NOMO-1 treated with dmso at 0.1 percent for 144 hours (cell line): ENCODE data around the gene MITD1.
"Not testable (repeated sequence)": the region's sequence is repeated elsewhere in the genome, so short reads cannot be mapped to it uniquely, and the experiment has no call there.

Experiments
- DNase-seq: peaks from one replicate; lab custom pipeline; 2025; ENCODE audit not compliant: unreplicated experiment; lab: John Stamatoyannopoulos, UW

MITD1 gene

GRCh38 chr2:99180755-99181623 lies at the start of gene MITD1, which contains the start of gene MRPL30:
TSS of gene MITD1 (minus strand) at chr2:99181058. CDS start at chr2:99180981, 77 bp downstream.
TSS of gene MRPL30 (plus strand) at chr2:99181184. CDS start at chr2:99186204, 5,020 bp downstream.
- DNase-seq = peak; percentile 89

- DNase-seq = no peak
Measured at GRCh38 chr2:99217929-99218501, 37.2 kb upstream of the MITD1 start.

GRCh38 chr2:99216096-99216495 lies 35.2 kb upstream of the MITD1 start:
- DNase-seq = no peak

- DNase-seq = no peak
Measured at GRCh38 chr2:99205491-99205890, 24.6 kb upstream of the MITD1 start.

- no peak for DNase-seq
Measured at GRCh38 chr2:99201959-99202678, 21.3 kb upstream of the MITD1 start.

GRCh38 chr2:99200076-99200800 lies 19.4 kb upstream of the MITD1 start:
- DNase-seq = peak; percentile 5

GRCh38 chr2:99198103-99198841 lies 17.4 kb upstream of the MITD1 start:
- DNase-seq = no peak

- DNase-seq = not testable (repeated sequence)
Measured at GRCh38 chr2:99192364-99192763, 11.5 kb upstream of the MITD1 start.

GRCh38 chr2:99190548-99190947 lies 9.7 kb upstream of the MITD1 start:
- no peak for DNase-seq

- DNase-seq = no peak
Measured at GRCh38 chr2:99188357-99188756, 7.5 kb upstream of the MITD1 start.

GRCh38 chr2:99187011-99187410 lies 6.2 kb upstream of the MITD1 start:
- no peak for DNase-seq

GRCh38 chr2:99184811-99185210 lies 4.0 kb upstream of the MITD1 start:
- no peak for DNase-seq

GRCh38 chr2:99183025-99183424 lies 2.2 kb upstream of the MITD1 start:
- no peak for DNase-seq

GRCh38 chr2:99181624-99182000 lies 754 bp upstream of the MITD1 start:
- no peak for DNase-seq

- DNase-seq = no peak
Measured at GRCh38 chr2:99171377-99172140, 9.3 kb downstream of the MITD1 start.

- no peak for DNase-seq
Measured at GRCh38 chr2:99169534-99169933, 11.3 kb downstream of the MITD1 start.

GRCh38 chr2:99166218-99166617 lies 14.6 kb downstream of the MITD1 start:
- no peak for DNase-seq

- no peak for DNase-seq
Measured at GRCh38 chr2:99159594-99159993, 21.3 kb downstream of the MITD1 start.

GRCh38 chr2:99158599-99158998 lies 22.3 kb downstream of the MITD1 start:
- DNase-seq = no peak

GRCh38 chr2:99156891-99157290 lies 24.0 kb downstream of the MITD1 start:
- DNase-seq = no peak
